OCI-LY7 (cell line): ENCODE measurements around the gene HLA-DPA1. TPM values are rescaled to one million over a fixed set of nuclear protein-coding genes. Genes with fewer than 3 reads are reported as not detected.

Experiments
- BruUV-seq: library from RNA; stranded (reverse); fragments of 400-500 nt; replicated peaks from 2 replicates; lab custom pipeline; 2021; lab: Mats Ljungman, UMichigan
- CTCF ChIA-PET: fragments of 300-600 bp; sonication (Branson Sonifier 250); formaldehyde crosslinking; loops from one replicate; lab custom pipeline; 2022; ENCODE audit warnings: antibody characterized with exemption; ENCODE audit not compliant: unreplicated experiment; lab: Charles Lee
- POLR2A ChIA-PET: fragments of 300-600 bp; sonication (Branson Sonifier 250); formaldehyde crosslinking; loops from one replicate; lab custom pipeline; 2022; ENCODE audit warnings: antibody characterized with exemption; lab: Charles Lee
- DNase-seq: peaks from one replicate; pipeline ENCODE4 v3.0.0-alpha.2; 2015; ENCODE audit warnings: low spot score
- H2AFZ ChIP-seq: fragments of 200-600 bp; sonication (generic), shearing (Covaris generic); 2 replicates; pipeline ENCODE4 v1.6.1; 2014; ENCODE audit warnings: mild to moderate bottlenecking, antibody characterized with exemption, low read length, moderate library complexity
- H3K27ac ChIP-seq: fragments of 200-600 bp; sonication (generic); 2 replicates; pipeline ENCODE4 v1.5.1; 2014; ENCODE audit warnings: mixed run types, low read depth, mild to moderate bottlenecking, moderate library complexity, low read length, inconsistent platforms; ENCODE audit not compliant: poor library complexity, severe bottlenecking
- H3K36me3 ChIP-seq: fragments of 200-600 bp; sonication (generic); 2 replicates; pipeline ENCODE4 v1.6.1; 2014; ENCODE audit warnings: mild to moderate bottlenecking, antibody characterized with exemption, low read length, moderate library complexity, mixed read lengths; ENCODE audit not compliant: insufficient read depth
- H3K4me1 ChIP-seq: fragments of 200-600 bp; sonication (generic); 2 replicates; pipeline ENCODE4 v1.5.1; 2014; ENCODE audit warnings: mild to moderate bottlenecking, low read length; ENCODE audit not compliant: insufficient read depth, poor library complexity, severe bottlenecking
- H3K4me2 ChIP-seq: fragments of 200-600 bp; sonication (generic); 2 replicates; pipeline ENCODE4 v1.6.1; 2014; ENCODE audit warnings: mild to moderate bottlenecking, low read length
- H3K4me3 ChIP-seq: fragments of 200-600 bp; sonication (generic); 2 replicates; pipeline ENCODE4 v1.5.1; 2014; ENCODE audit warnings: mild to moderate bottlenecking, low read depth, low read length; ENCODE audit not compliant: poor library complexity, severe bottlenecking
- H3K79me2 ChIP-seq: fragments of 200-600 bp; sonication (generic); 2 replicates; pipeline ENCODE4 v1.6.1; 2016; ENCODE audit warnings: low read depth, mild to moderate bottlenecking, low read length, moderate library complexity, mixed read lengths; ENCODE audit not compliant: insufficient read depth
- H3K9me2 ChIP-seq: fragments of 200-600 bp; sonication (generic); 2 replicates; pipeline ENCODE4 v1.6.1; 2016; ENCODE audit warnings: mild to moderate bottlenecking, low read length, mixed read lengths; ENCODE audit not compliant: insufficient read depth
- H3K9me3 ChIP-seq: fragments of 200-600 bp; sonication (generic); 2 replicates; pipeline ENCODE4 v1.6.1; 2014; ENCODE audit warnings: mild to moderate bottlenecking, mixed run types, low read length, mixed read lengths
- H4K20me1 ChIP-seq: fragments of 200-600 bp; sonication (generic); 2 replicates; pipeline ENCODE4 v1.6.1; 2014; ENCODE audit warnings: mild to moderate bottlenecking, antibody characterized with exemption, low read length, moderate library complexity, mixed read lengths; ENCODE audit not compliant: insufficient read depth
- CTCF ChIP-seq: fragments of 200-600 bp; sonication (generic); conservative IDR thresholded peaks from 2 replicates; pipeline ENCODE4 v1.5.1; 2014; ENCODE audit warnings: mild to moderate bottlenecking, antibody characterized with exemption, low read length, moderate library complexity, mixed read lengths
- EZH2phosphoT487 ChIP-seq: fragments of 200-600 bp; sonication (generic); IDR thresholded peaks from 2 replicates; pipeline ENCODE4 v1.6.1; 2018; ENCODE audit warnings: low read depth, borderline replicate concordance, mild to moderate bottlenecking, mixed run types, antibody characterized with exemption, low read length, moderate library complexity, mixed read lengths
- intact Hi-C: fragments of 100-400 bp; cut with micrococcal nuclease; formaldehyde crosslinking; loops from one replicate; pipeline ENCODE4 v1.10.0; 2022; ENCODE audit not compliant: unreplicated experiment
- total RNA-seq, 2 experiments: library from RNA; depleted of rRNA in 1 of 2; stranded (reverse); fragments of >200 nt in 1 of 2; shearing (Covaris generic) in 1 of 2; gene quantifications; 2 replicates each; pipeline ENCODE4 v1.2.3, GENCODE V29; 2014 to 2022

The HLA-DPA1 gene
- total RNA-seq, 2 experiments from 2014 or later = 253 to 388 TPM

- H3K4me1 ChIP-seq = peaks cover 29% of the 10 kb centered on the region
- DNase-seq = no peak
- no peak overlapping the region for H3K27ac ChIP-seq
- no peak overlapping the region for H3K4me3 ChIP-seq
- no peak overlapping the region for H3K4me2 ChIP-seq
- no peaks in the 10 kb centered on the region for H4K20me1 ChIP-seq
- BruUV-seq = no TSS peak
- H3K9me3 ChIP-seq = no peaks in the 10 kb centered on the region
- TF ChIP-seq EZH2phosphoT487 (no peak), CTCF (no peak)
- H2AFZ ChIP-seq = no peak overlapping the region
- ChIA-PET CTCF (no interaction called here), POLR2A (no interaction called here)
- H3K9me2 ChIP-seq = no peaks in the 10 kb centered on the region
- H3K79me2 ChIP-seq = peaks cover 30% of the 10 kb centered on the region
- intact Hi-C loops = no loop called here
- peaks cover 49% of the 10 kb centered on the region for H3K36me3 ChIP-seq
These were observed 6.1 kb upstream of the HLA-DPA1 start for GRCh38 chr6:33079580-33079979.

GRCh38 chr6:33078919-33079521 is 5.6 kb upstream of the HLA-DPA1 start:
- TF ChIP-seq CTCF (no peak), EZH2phosphoT487 (no peak)
- no peaks in the 10 kb centered on the region for H3K9me2 ChIP-seq
- H3K36me3 ChIP-seq = peaks cover 43% of the 10 kb centered on the region; the same call in 1 of the 2 replicates
- H3K9me3 ChIP-seq = no peaks in the 10 kb centered on the region
- H3K27ac ChIP-seq = no peak overlapping the region
- ChIA-PET CTCF (no interaction called here), POLR2A (interaction anchor here (1.0 kb wide), 1 partner anchor 69 kb away, joined by 3 read pairs; no protein-coding TSS in a partner anchor)
- no peaks in the 10 kb centered on the region for H4K20me1 ChIP-seq
- peaks cover 36% of the 10 kb centered on the region for H3K79me2 ChIP-seq
- BruUV-seq = no TSS peak
- H3K4me2 ChIP-seq = peak overlapping the region; percentile 59
- intact Hi-C loops = no loop called here
- H3K4me1 ChIP-seq = peaks cover 34% of the 10 kb centered on the region
- no peak for DNase-seq
- H2AFZ ChIP-seq = no peak overlapping the region
- no peak overlapping the region for H3K4me3 ChIP-seq

- no peak for DNase-seq
- TF ChIP-seq CTCF = no peak
- TF ChIP-seq EZH2phosphoT487 = no peak
- no peak overlapping the region for H2AFZ ChIP-seq
- H3K27ac ChIP-seq = no peak overlapping the region
- H3K4me2 ChIP-seq = peak overlapping the region; percentile 59
- ChIA-PET CTCF (no interaction called here), POLR2A (interaction anchor here (0.5 to 1.0 kb wide), 2 partner anchors 68 to 110 kb away, joined by 3 read pairs; partner anchors contain the start of gene BRD2)
- peaks cover 37% of the 10 kb centered on the region for H3K4me1 ChIP-seq
- peak overlapping the region; percentile 45 for H3K4me3 ChIP-seq
- H3K36me3 ChIP-seq = peaks cover 37% of the 10 kb centered on the region; the same call in 1 of the 2 replicates
- peaks cover 41% of the 10 kb centered on the region for H3K79me2 ChIP-seq
- H4K20me1 ChIP-seq = no peaks in the 10 kb centered on the region
- intact Hi-C loops = no loop called here
- BruUV-seq = no TSS peak
- no peaks in the 10 kb centered on the region for H3K9me2 ChIP-seq
- H3K9me3 ChIP-seq = no peaks in the 10 kb centered on the region
These were observed 5.0 kb upstream of the HLA-DPA1 start for GRCh38 chr6:33078442-33078841.
